Subcutaneous adipose tissue (tissue), 4 donors: ENCODE measurements around the gene PPP2R3C. TPM values are rescaled to one million over a fixed set of nuclear protein-coding genes. Genes with fewer than 3 reads are reported as not detected.

Experiments used
- CTCF ChIP-seq: fragments of 450-650 bp; IDR thresholded peaks from one replicate; pipeline ENCODE4 v1.5.1; 2016; ENCODE audit warnings: low read depth, mild to moderate bottlenecking, control low read depth, antibody characterized with exemption, moderate library complexity
- total RNA-seq, 4 donors: library from RNA; depleted of rRNA; stranded (reverse); fragments of >200 nt; gene quantifications; one replicate each; pipeline ENCODE4 v1.1.0, GENCODE V29; 2016

PPP2R3C gene
- total RNA-seq, 4 donors from 2014 or later, result 26.9 to 50.2 (median 30.4) TPM

- TF ChIP-seq CTCF, result no peak
These were observed 22.2 kb upstream of the PPP2R3C start for GRCh38 chr14:35144029-35144428.

- TF ChIP-seq CTCF, result no peak
These were observed 19.2 kb upstream of the PPP2R3C start for GRCh38 chr14:35140718-35141581.

GRCh38 chr14:35138585-35138984 is 16.8 kb upstream of the PPP2R3C start:
- TF ChIP-seq CTCF, result no peak

GRCh38 chr14:35134329-35135123 is 12.7 kb upstream of the PPP2R3C start:
- TF ChIP-seq CTCF, result no peak

- TF ChIP-seq CTCF, result no peak
These were observed 11.9 kb upstream of the PPP2R3C start for GRCh38 chr14:35133542-35134328.

- no peak for TF ChIP-seq CTCF
These were observed 2.3 kb upstream of the PPP2R3C start for GRCh38 chr14:35124127-35124526.

GRCh38 chr14:35123388-35123703 is 1.6 kb upstream of the PPP2R3C start:
- TF ChIP-seq CTCF, result no peak
